Neuronal stem cell (in vitro differentiated cells): ENCODE results near the gene AKR1C8.

Source experiments
- DNase-seq: peaks from one replicate; pipeline ENCODE4 v3.0.0-alpha.2; 2013; ENCODE audit warnings: low spot score
- H2AFZ ChIP-seq: one replicate; pipeline ENCODE4 v1.6.1; 2013; ENCODE audit warnings: mild to moderate bottlenecking, low read length, inconsistent platforms
- H2AK5ac ChIP-seq: 2 replicates; pipeline ENCODE4 v1.6.1; 2013; ENCODE audit warnings: low read depth, mild to moderate bottlenecking, inconsistent platforms, low read length, moderate library complexity, mixed read lengths
- H2BK120ac ChIP-seq: 2 replicates; pipeline ENCODE4 v1.6.1; 2013; ENCODE audit warnings: low read depth, mild to moderate bottlenecking, inconsistent platforms, low read length, moderate library complexity, mixed read lengths
- H2BK12ac ChIP-seq: one replicate; pipeline ENCODE4 v1.6.1; 2013; ENCODE audit warnings: low read length, inconsistent platforms
- H2BK15ac ChIP-seq: 2 replicates; pipeline ENCODE4 v1.6.1; 2013; ENCODE audit warnings: mild to moderate bottlenecking, low read length, inconsistent platforms, mixed read lengths
- H2BK5ac ChIP-seq: one replicate; pipeline ENCODE4 v1.6.1; 2013; ENCODE audit warnings: inconsistent platforms, mild to moderate bottlenecking, low read length, moderate library complexity
- H3K14ac ChIP-seq: one replicate; pipeline ENCODE4 v1.6.1; 2013; ENCODE audit warnings: low read length, inconsistent platforms
- H3K18ac ChIP-seq: 2 replicates; pipeline ENCODE4 v1.6.1; 2013; ENCODE audit warnings: low read length, inconsistent platforms
- H3K23ac ChIP-seq: 2 replicates; pipeline ENCODE4 v1.6.1; 2013; ENCODE audit warnings: low read depth, mild to moderate bottlenecking, mixed read lengths, low read length, inconsistent platforms; ENCODE audit not compliant: poor library complexity
- H3K27ac ChIP-seq: replicated peaks from 3 replicates; pipeline ENCODE4 v1.5.1; 2013; ENCODE audit warnings: low read length, inconsistent platforms
- H3K27me3 ChIP-seq, 3 experiments: 2 replicates each; pipeline ENCODE4 v1.6.1; 2013; ENCODE audit warnings: low read length in 3 of 3, mild to moderate bottlenecking in 2 of 3, inconsistent platforms in 1 of 3, low read depth in 1 of 3, mixed read lengths in 1 of 3, moderate library complexity in 1 of 3; ENCODE audit not compliant: control insufficient read depth in 3 of 3, insufficient read depth in 3 of 3
- H3K36me3 ChIP-seq, 2 donors: replicated peaks in 1 of 2; 2 replicates each; pipeline ENCODE4 v1.6.1; 2013; ENCODE audit warnings: low read length in 2 of 2; ENCODE audit not compliant: control insufficient read depth in 2 of 2, insufficient read depth in 2 of 2
- H3K4ac ChIP-seq: 2 replicates; pipeline ENCODE4 v1.6.1; 2013; ENCODE audit warnings: inconsistent platforms, mild to moderate bottlenecking, low read length, moderate library complexity
- H3K4me1 ChIP-seq, 2 donors: 1 replicate in 1 of 2; 2 replicates in 1 of 2; pipeline ENCODE4 v1.6.1; 2013; ENCODE audit warnings: low read length in 2 of 2, low read depth in 1 of 2; ENCODE audit not compliant: control insufficient read depth in 2 of 2, insufficient read depth in 1 of 2
- H3K4me2 ChIP-seq: one replicate; pipeline ENCODE4 v1.6.1; 2013; ENCODE audit warnings: mild to moderate bottlenecking, low read length, inconsistent platforms; ENCODE audit not compliant: insufficient read depth, poor library complexity, severe bottlenecking
- H3K4me3 ChIP-seq, 2 donors: 2 replicates each; pipeline ENCODE4 v1.5.1; 2013; ENCODE audit warnings: low read length in 2 of 2, mild to moderate bottlenecking in 2 of 2, inconsistent platforms in 1 of 2, moderate library complexity in 1 of 2
- H3K79me1 ChIP-seq: one replicate; pipeline ENCODE4 v1.6.1; 2013; ENCODE audit warnings: low read depth, mild to moderate bottlenecking, inconsistent platforms, low read length, moderate library complexity
- H3K9ac ChIP-seq: one replicate; pipeline ENCODE4 v1.6.1; 2013; ENCODE audit warnings: mild to moderate bottlenecking, low read depth, low read length, inconsistent platforms; ENCODE audit not compliant: poor library complexity
- H3K9me3 ChIP-seq, 2 donors: replicated peaks in 1 of 2; 2 replicates each; pipeline versions ENCODE3 to v1.6.1; 2013; ENCODE audit warnings: low read length in 2 of 2, mild to moderate bottlenecking in 2 of 2, inconsistent platforms in 1 of 2, low read depth in 1 of 2, mixed read lengths in 1 of 2, moderate library complexity in 1 of 2; ENCODE audit not compliant: control insufficient read depth in 2 of 2, insufficient read depth in 1 of 2
- H4K8ac ChIP-seq: one replicate; pipeline ENCODE4 v1.6.1; 2013; ENCODE audit warnings: low read depth, mild to moderate bottlenecking, inconsistent platforms, low read length, moderate library complexity
- H4K91ac ChIP-seq: one replicate; pipeline ENCODE4 v1.6.1; 2013; ENCODE audit warnings: low read length, low read depth, mild to moderate bottlenecking, inconsistent platforms; ENCODE audit not compliant: poor library complexity
- WGBS, 2 donors: extraction: QIAGEN DNeasy Blood & Tissue Kit; methylation state at CpG; one replicate each; pipeline ENCODE4 v1.1.7; 2013; ENCODE audit warnings: missing lambda C conversion rate in 2 of 2, mixed read lengths in 1 of 2; ENCODE audit not compliant: insufficient read length in 2 of 2, insufficient replicate concordance in 1 of 2; ENCODE audit errors: extremely low coverage in 2 of 2; 5-methylcytosine and 5-hydroxymethylcytosine counted together

AKR1C8 gene

GRCh38 chr10:5159126-5159525, 25.8 kb downstream of the AKR1C8 start:
- no peaks in the 10 kb centered on the region for H3K79me1 ChIP-seq
- no peak overlapping the region for H2AK5ac ChIP-seq
- H3K27ac ChIP-seq: no peak overlapping the region
- no peak overlapping the region for H2AFZ ChIP-seq
- no peaks in the 10 kb centered on the region for H3K36me3 ChIP-seq
- no peak overlapping the region for H2BK120ac ChIP-seq
- no peak overlapping the region for H4K91ac ChIP-seq
- no peak overlapping the region for H3K4ac ChIP-seq
- no peaks in the 10 kb centered on the region for H3K27me3 ChIP-seq
- H3K14ac ChIP-seq: no peak overlapping the region
- H2BK15ac ChIP-seq: no peak overlapping the region
- WGBS, 2 donors: no CpG with 5 or more reads among the region's 6 CpGs
- H3K23ac ChIP-seq: no peak overlapping the region
- no peak overlapping the region for H3K4me3 ChIP-seq
- H3K18ac ChIP-seq: no peak overlapping the region
- H3K4me1 ChIP-seq: no peaks in the 10 kb centered on the region
- no peak overlapping the region for H3K4me2 ChIP-seq
- no peak overlapping the region for H2BK12ac ChIP-seq
- no peak for DNase-seq
- H4K8ac ChIP-seq: no peak overlapping the region
- H3K9me3 ChIP-seq: peaks cover 0 to 10% of the 10 kb centered on the region in 2 donors
- no peak overlapping the region for H2BK5ac ChIP-seq
- no peak overlapping the region for H3K9ac ChIP-seq

DNA sequence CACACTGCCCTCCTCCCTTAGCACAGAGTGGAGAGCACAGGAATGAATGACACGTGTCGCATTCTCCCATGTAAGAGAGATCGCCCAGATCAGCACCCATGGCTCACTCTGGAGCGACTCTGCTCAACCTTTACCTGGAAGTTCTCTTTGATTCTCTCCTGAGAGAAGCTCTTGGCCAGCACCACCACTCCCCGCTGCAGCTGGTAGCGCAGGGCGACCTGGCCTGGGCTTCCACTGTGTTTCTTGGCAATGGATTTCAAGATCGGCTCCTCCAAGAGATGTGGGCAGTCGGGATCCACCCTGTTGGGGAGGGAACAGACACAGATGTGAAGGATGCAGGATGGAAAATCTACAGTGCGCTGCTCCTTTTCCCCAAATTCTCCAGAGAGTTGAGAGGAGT, 27.4 kb downstream of the AKR1C8 start:
- Histone ChIP-seq H3K79me1 (no peaks in the 10 kb centered on the region), H3K9ac (no peak overlapping the region), H3K4me1 (no peaks in the 10 kb centered on the region), H3K4me2 (no peak overlapping the region), H3K36me3 (no peaks in the 10 kb centered on the region), H2BK12ac (no peak overlapping the region), H2AK5ac (no peak overlapping the region), H3K23ac (no peak overlapping the region), H2BK120ac (no peak overlapping the region), H3K27me3 (no peaks in the 10 kb centered on the region), H3K18ac (no peak overlapping the region), H4K91ac (no peak overlapping the region), H3K27ac (no peak overlapping the region), H3K4ac (no peak overlapping the region), H3K4me3 (peak overlapping the region in 1 of 2 donors; percentile 63), H2BK15ac (no peak overlapping the region), H3K14ac (no peak overlapping the region), H3K9me3 (peaks cover 0 to 6% of the 10 kb centered on the region in 2 donors), H2BK5ac (no peak overlapping the region), H2AFZ (no peak overlapping the region), H4K8ac (no peak overlapping the region)
- DNase-seq: no peak
- no CpG with 5 or more reads among the region's 10 CpGs for WGBS, 2 donors

GRCh38 chr10:5155951-5156350, 29.0 kb downstream of the AKR1C8 start:
- no peak overlapping the region for H2AFZ ChIP-seq
- no peak overlapping the region for H2BK15ac ChIP-seq
- H4K91ac ChIP-seq: no peak overlapping the region
- no peaks in the 10 kb centered on the region for H3K36me3 ChIP-seq
- no peak overlapping the region for H2AK5ac ChIP-seq
- no peak overlapping the region for H3K4me3 ChIP-seq
- no peaks in the 10 kb centered on the region for H3K4me1 ChIP-seq
- H3K4ac ChIP-seq: no peak overlapping the region
- no peak overlapping the region for H2BK12ac ChIP-seq
- H2BK120ac ChIP-seq: no peak overlapping the region
- H3K23ac ChIP-seq: no peak overlapping the region
- no peak overlapping the region for H3K27ac ChIP-seq
- no peak overlapping the region for H2BK5ac ChIP-seq
- H3K9me3 ChIP-seq: peaks cover 0 to 1% of the 10 kb centered on the region in 2 donors
- no CpG with 5 or more reads among the region's 1 CpG for WGBS, 2 donors
- no peaks in the 10 kb centered on the region for H3K27me3 ChIP-seq
- DNase-seq: no peak
- no peak overlapping the region for H3K14ac ChIP-seq
- H3K79me1 ChIP-seq: no peaks in the 10 kb centered on the region
- no peak overlapping the region for H4K8ac ChIP-seq
- no peak overlapping the region for H3K4me2 ChIP-seq
- H3K9ac ChIP-seq: no peak overlapping the region
- H3K18ac ChIP-seq: no peak overlapping the region

GRCh38 chr10:5151076-5151475, 33.9 kb downstream of the AKR1C8 start:
- H3K9me3 ChIP-seq: no peaks in the 10 kb centered on the region
- no peak overlapping the region for H2BK5ac ChIP-seq
- H4K8ac ChIP-seq: no peak overlapping the region
- no peaks in the 10 kb centered on the region for H3K27me3 ChIP-seq
- H4K91ac ChIP-seq: no peak overlapping the region
- no peak for DNase-seq
- no peak overlapping the region for H3K23ac ChIP-seq
- no peak overlapping the region for H3K14ac ChIP-seq
- WGBS, 2 donors: no CpG with 5 or more reads among the region's 3 CpGs
- H3K18ac ChIP-seq: no peak overlapping the region
- no peak overlapping the region for H2AK5ac ChIP-seq
- no peak overlapping the region for H2AFZ ChIP-seq
- no peak overlapping the region for H3K4me2 ChIP-seq
- no peak overlapping the region for H3K4ac ChIP-seq
- no peak overlapping the region for H2BK120ac ChIP-seq
- H3K79me1 ChIP-seq: no peaks in the 10 kb centered on the region
- H3K27ac ChIP-seq: no peak overlapping the region
- H2BK15ac ChIP-seq: no peak overlapping the region
- no peaks in the 10 kb centered on the region for H3K36me3 ChIP-seq
- H3K9ac ChIP-seq: no peak overlapping the region
- no peaks in the 10 kb centered on the region for H3K4me1 ChIP-seq
- no peak overlapping the region for H3K4me3 ChIP-seq
- H2BK12ac ChIP-seq: no peak overlapping the region
